OCI-LY7 (cell line): ENCODE measurements around the gene DDRGK1. TPM values are rescaled to one million over a fixed set of nuclear protein-coding genes. Genes with fewer than 3 reads are reported as not detected.

ENCODE experiments used
- BruUV-seq: library from RNA; stranded (reverse); fragments of 400-500 nt; replicated peaks from 2 replicates; lab custom pipeline; 2021; lab: Mats Ljungman, UMichigan
- CTCF ChIA-PET: fragments of 300-600 bp; sonication (Branson Sonifier 250); formaldehyde crosslinking; loops from one replicate; lab custom pipeline; 2022; ENCODE audit warnings: antibody characterized with exemption; ENCODE audit not compliant: unreplicated experiment; lab: Charles Lee
- POLR2A ChIA-PET: fragments of 300-600 bp; sonication (Branson Sonifier 250); formaldehyde crosslinking; loops from one replicate; lab custom pipeline; 2022; ENCODE audit warnings: antibody characterized with exemption; lab: Charles Lee
- DNase-seq: peaks from one replicate; pipeline ENCODE4 v3.0.0-alpha.2; 2015; ENCODE audit warnings: low spot score
- H2AFZ ChIP-seq: fragments of 200-600 bp; sonication (generic), shearing (Covaris generic); 2 replicates; pipeline ENCODE4 v1.6.1; 2014; ENCODE audit warnings: mild to moderate bottlenecking, antibody characterized with exemption, low read length, moderate library complexity
- H3K27ac ChIP-seq: fragments of 200-600 bp; sonication (generic); 2 replicates; pipeline ENCODE4 v1.5.1; 2014; ENCODE audit warnings: mixed run types, low read depth, mild to moderate bottlenecking, moderate library complexity, low read length, inconsistent platforms; ENCODE audit not compliant: poor library complexity, severe bottlenecking
- H3K36me3 ChIP-seq: fragments of 200-600 bp; sonication (generic); 2 replicates; pipeline ENCODE4 v1.6.1; 2014; ENCODE audit warnings: mild to moderate bottlenecking, antibody characterized with exemption, low read length, moderate library complexity, mixed read lengths; ENCODE audit not compliant: insufficient read depth
- H3K4me1 ChIP-seq: fragments of 200-600 bp; sonication (generic); 2 replicates; pipeline ENCODE4 v1.5.1; 2014; ENCODE audit warnings: mild to moderate bottlenecking, low read length; ENCODE audit not compliant: insufficient read depth, poor library complexity, severe bottlenecking
- H3K4me2 ChIP-seq: fragments of 200-600 bp; sonication (generic); 2 replicates; pipeline ENCODE4 v1.6.1; 2014; ENCODE audit warnings: mild to moderate bottlenecking, low read length
- H3K4me3 ChIP-seq: fragments of 200-600 bp; sonication (generic); 2 replicates; pipeline ENCODE4 v1.5.1; 2014; ENCODE audit warnings: mild to moderate bottlenecking, low read depth, low read length; ENCODE audit not compliant: poor library complexity, severe bottlenecking
- H3K79me2 ChIP-seq: fragments of 200-600 bp; sonication (generic); 2 replicates; pipeline ENCODE4 v1.6.1; 2016; ENCODE audit warnings: low read depth, mild to moderate bottlenecking, low read length, moderate library complexity, mixed read lengths; ENCODE audit not compliant: insufficient read depth
- H3K9me2 ChIP-seq: fragments of 200-600 bp; sonication (generic); 2 replicates; pipeline ENCODE4 v1.6.1; 2016; ENCODE audit warnings: mild to moderate bottlenecking, low read length, mixed read lengths; ENCODE audit not compliant: insufficient read depth
- H3K9me3 ChIP-seq: fragments of 200-600 bp; sonication (generic); 2 replicates; pipeline ENCODE4 v1.6.1; 2014; ENCODE audit warnings: mild to moderate bottlenecking, mixed run types, low read length, mixed read lengths
- H4K20me1 ChIP-seq: fragments of 200-600 bp; sonication (generic); 2 replicates; pipeline ENCODE4 v1.6.1; 2014; ENCODE audit warnings: mild to moderate bottlenecking, antibody characterized with exemption, low read length, moderate library complexity, mixed read lengths; ENCODE audit not compliant: insufficient read depth
- CTCF ChIP-seq: fragments of 200-600 bp; sonication (generic); conservative IDR thresholded peaks from 2 replicates; pipeline ENCODE4 v1.5.1; 2014; ENCODE audit warnings: mild to moderate bottlenecking, antibody characterized with exemption, low read length, moderate library complexity, mixed read lengths
- EZH2phosphoT487 ChIP-seq: fragments of 200-600 bp; sonication (generic); IDR thresholded peaks from 2 replicates; pipeline ENCODE4 v1.6.1; 2018; ENCODE audit warnings: low read depth, borderline replicate concordance, mild to moderate bottlenecking, mixed run types, antibody characterized with exemption, low read length, moderate library complexity, mixed read lengths
- intact Hi-C: fragments of 100-400 bp; cut with micrococcal nuclease; formaldehyde crosslinking; loops from one replicate; pipeline ENCODE4 v1.10.0; 2022; ENCODE audit not compliant: unreplicated experiment
- total RNA-seq, 2 experiments: library from RNA; depleted of rRNA in 1 of 2; stranded (reverse); fragments of >200 nt in 1 of 2; shearing (Covaris generic) in 1 of 2; gene quantifications; 2 replicates each; pipeline ENCODE4 v1.2.3, GENCODE V29; 2014 to 2022

The DDRGK1 gene
- total RNA-seq, 2 experiments from 2014 or later, result 37.7 to 55.0 TPM

GRCh38 chr20:3208786-3209256, 4.3 kb upstream of the DDRGK1 start:
- TF ChIP-seq CTCF (no peak), EZH2phosphoT487 (no peak)
- POLR2A ChIA-PET, result interaction anchor here (0.5 to 1.3 kb wide), 6 partner anchors 10 to 1616 kb away, joined by 3 to 6 read pairs (median 4); no protein-coding TSS in a partner anchor
- intact Hi-C loops, result loop anchor here (10.0 kb wide), 1 partner anchor 554 kb away; the partner anchor contains the start of gene NOP56
- Histone ChIP-seq H3K36me3 (peaks cover 10% of the 10 kb centered on the region), H3K9me3 (no peaks in the 10 kb centered on the region), H3K27ac (peak overlapping the region; percentile 56), H4K20me1 (no peaks in the 10 kb centered on the region), H2AFZ (peak overlapping the region; percentile 84; the same call in 1 of the 2 replicates), H3K4me2 (peak overlapping the region; percentile 94), H3K4me3 (peak overlapping the region; percentile 85), H3K79me2 (peaks cover 26% of the 10 kb centered on the region), H3K9me2 (no peaks in the 10 kb centered on the region), H3K4me1 (peaks cover 12% of the 10 kb centered on the region)
- CTCF ChIA-PET, result no interaction called here
- BruUV-seq, result TSS peak; percentile 87
- DNase-seq, result peak; percentile 19

- TF ChIP-seq EZH2phosphoT487, result no peak
- no peak for TF ChIP-seq CTCF
- Histone ChIP-seq H3K4me2 (peak overlapping the region; percentile 96), H3K4me3 (peak overlapping the region; percentile 92), H3K79me2 (peaks cover 18% of the 10 kb centered on the region; the same call in 1 of the 2 replicates), H3K9me3 (no peaks in the 10 kb centered on the region), H3K9me2 (no peaks in the 10 kb centered on the region), H3K36me3 (peaks cover 35% of the 10 kb centered on the region), H2AFZ (peak overlapping the region; percentile 56; the same call in 1 of the 2 replicates), H3K4me1 (peaks cover 17% of the 10 kb centered on the region), H4K20me1 (no peaks in the 10 kb centered on the region), H3K27ac (peak overlapping the region; percentile 73)
- peak; percentile 40 for DNase-seq
- intact Hi-C loops, result loop anchor here (5.0 to 10.0 kb wide), 2 partner anchors 46 to 549 kb away; partner anchors contain the start of genes FASTKD5, NOP56 and UBOX5
- TSS peak; percentile 49 for BruUV-seq
- ChIA-PET CTCF (no interaction called here), POLR2A (interaction anchor here (0.5 to 1.1 kb wide), 5 partner anchors 19 to 152 kb away, joined by 3 to 4 read pairs (median 3); no protein-coding TSS in a partner anchor)
Observed at GRCh38 chr20:3203315-3204123, 963 bp downstream of the DDRGK1 start.
